ENCODE results near the gene TTC21A.

TTC21A gene

GRCh38 chr3:39127269-39127907 lies 19.9 kb downstream of the TTC21A start:
- Histone ChIP-seq H3K4me2 (ENCODE audit: insufficient read depth, low read length, poor library complexity, severe bottlenecking) (no peak overlapping the region), H2BK15ac (ENCODE audit: low read length) (no peak overlapping the region), H3K4ac (ENCODE audit: low read length) (no peak overlapping the region), H3K9ac (ENCODE audit: low read depth, low read length, poor library complexity) (no peak overlapping the region), H3K14ac (ENCODE audit: low read length) (no peak overlapping the region), H3K23ac (ENCODE audit: low read depth, low read length, poor library complexity) (no peak overlapping the region), H3K4me3 (ENCODE audit: low read length in 2 of 2) (no peak overlapping the region), H2BK12ac (ENCODE audit: low read length) (no peak overlapping the region), H2BK120ac (ENCODE audit: low read depth, low read length) (no peak overlapping the region), H3K36me3 (replicated peaks in 1 of 2; ENCODE audit: control insufficient read depth in 2 of 2, insufficient read depth in 2 of 2, low read length in 2 of 2) (no peaks in the 10 kb centered on the region), H2BK5ac (ENCODE audit: low read length) (no peak overlapping the region), H4K8ac (ENCODE audit: low read depth, low read length) (no peak overlapping the region), H2AK5ac (ENCODE audit: low read depth, low read length) (no peak overlapping the region), H4K91ac (ENCODE audit: low read depth, low read length, poor library complexity) (no peak overlapping the region), H3K9me3 (replicated peaks in 1 of 2; ENCODE audit: control insufficient read depth in 2 of 2, insufficient read depth in 1 of 2, low read depth in 1 of 2, low read length in 2 of 2) (no peaks in the 10 kb centered on the region), H2AFZ (ENCODE audit: low read length) (no peak overlapping the region), H3K4me1 (ENCODE audit: control insufficient read depth in 2 of 2, insufficient read depth in 1 of 2, low read depth in 1 of 2, low read length in 2 of 2) (peaks cover 0 to 1% of the 10 kb centered on the region in 2 donors), H3K18ac (ENCODE audit: low read length) (peak overlapping the region; percentile 9), H3K27me3 (ENCODE audit: control insufficient read depth in 3 of 3, insufficient read depth in 3 of 3, low read depth in 1 of 3, low read length in 3 of 3) (no peaks in the 10 kb centered on the region), H3K27ac (replicated peaks; ENCODE audit: low read length) (no peak overlapping the region), H3K79me1 (ENCODE audit: low read depth, low read length) (no peaks in the 10 kb centered on the region)
- DNase-seq (ENCODE audit: low spot score): no peak
- no CpG with 5 or more reads among the region's 7 CpGs for WGBS, 2 donors (ENCODE audit: extremely low coverage in 2 of 2, insufficient read length in 2 of 2, insufficient replicate concordance in 1 of 2)

- Histone ChIP-seq H3K36me3 (replicated peaks in 1 of 2; ENCODE audit: control insufficient read depth in 2 of 2, insufficient read depth in 2 of 2, low read length in 2 of 2) (no peaks in the 10 kb centered on the region), H2BK120ac (ENCODE audit: low read depth, low read length) (no peak overlapping the region), H3K27me3 (ENCODE audit: control insufficient read depth in 3 of 3, insufficient read depth in 3 of 3, low read depth in 1 of 3, low read length in 3 of 3) (no peaks in the 10 kb centered on the region), H3K4me1 (ENCODE audit: control insufficient read depth in 2 of 2, insufficient read depth in 1 of 2, low read depth in 1 of 2, low read length in 2 of 2) (peaks cover 0 to 1% of the 10 kb centered on the region in 2 donors), H3K9me3 (replicated peaks in 1 of 2; ENCODE audit: control insufficient read depth in 2 of 2, insufficient read depth in 1 of 2, low read depth in 1 of 2, low read length in 2 of 2) (no peaks in the 10 kb centered on the region), H2AK5ac (ENCODE audit: low read depth, low read length) (no peak overlapping the region), H2AFZ (ENCODE audit: low read length) (no peak overlapping the region), H3K4me2 (ENCODE audit: insufficient read depth, low read length, poor library complexity, severe bottlenecking) (no peak overlapping the region), H4K8ac (ENCODE audit: low read depth, low read length) (no peak overlapping the region), H2BK5ac (ENCODE audit: low read length) (no peak overlapping the region), H3K9ac (ENCODE audit: low read depth, low read length, poor library complexity) (no peak overlapping the region), H4K91ac (ENCODE audit: low read depth, low read length, poor library complexity) (no peak overlapping the region), H3K18ac (ENCODE audit: low read length) (no peak overlapping the region), H3K14ac (ENCODE audit: low read length) (no peak overlapping the region), H2BK15ac (ENCODE audit: low read length) (no peak overlapping the region), H3K4ac (ENCODE audit: low read length) (no peak overlapping the region), H3K23ac (ENCODE audit: low read depth, low read length, poor library complexity) (no peak overlapping the region), H3K4me3 (ENCODE audit: low read length in 2 of 2) (no peak overlapping the region), H3K79me1 (ENCODE audit: low read depth, low read length) (no peaks in the 10 kb centered on the region), H2BK12ac (ENCODE audit: low read length) (no peak overlapping the region), H3K27ac (replicated peaks; ENCODE audit: low read length) (no peak overlapping the region)
- WGBS, 2 donors (ENCODE audit: extremely low coverage in 2 of 2, insufficient read length in 2 of 2, insufficient replicate concordance in 1 of 2): no CpG with 5 or more reads among the region's 1 CpG
- DNase-seq (ENCODE audit: low spot score): no peak
Observed at GRCh38 chr3:39127908-39128304, 20.4 kb downstream of the TTC21A start.

GRCh38 chr3:39128951-39129350 lies 21.5 kb downstream of the TTC21A start:
- H4K8ac ChIP-seq (ENCODE audit: low read depth, low read length): no peak overlapping the region
- no peak overlapping the region for H3K18ac ChIP-seq (ENCODE audit: low read length)
- H3K23ac ChIP-seq (ENCODE audit: low read depth, low read length, poor library complexity): no peak overlapping the region
- no peak overlapping the region for H3K4ac ChIP-seq (ENCODE audit: low read length)
- no peak overlapping the region for H2AFZ ChIP-seq (ENCODE audit: low read length)
- no peak overlapping the region for H2BK15ac ChIP-seq (ENCODE audit: low read length)
- WGBS, 2 donors (ENCODE audit: extremely low coverage in 2 of 2, insufficient read length in 2 of 2, insufficient replicate concordance in 1 of 2): no CpG with 5 or more reads among the region's 7 CpGs
- H3K14ac ChIP-seq (ENCODE audit: low read length): no peak overlapping the region
- no peak overlapping the region for H2BK5ac ChIP-seq (ENCODE audit: low read length)
- H3K4me3 ChIP-seq (ENCODE audit: low read length in 2 of 2): no peak overlapping the region
- peaks cover 0 to 1% of the 10 kb centered on the region in 2 donors for H3K4me1 ChIP-seq (ENCODE audit: control insufficient read depth in 2 of 2, insufficient read depth in 1 of 2, low read depth in 1 of 2, low read length in 2 of 2)
- no peak overlapping the region for H2BK12ac ChIP-seq (ENCODE audit: low read length)
- no peak overlapping the region for H3K9ac ChIP-seq (ENCODE audit: low read depth, low read length, poor library complexity)
- H3K36me3 ChIP-seq (replicated peaks in 1 of 2; ENCODE audit: control insufficient read depth in 2 of 2, insufficient read depth in 2 of 2, low read length in 2 of 2): no peaks in the 10 kb centered on the region
- H3K27ac ChIP-seq (replicated peaks; ENCODE audit: low read length): no peak overlapping the region
- no peaks in the 10 kb centered on the region for H3K79me1 ChIP-seq (ENCODE audit: low read depth, low read length)
- no peaks in the 10 kb centered on the region for H3K27me3 ChIP-seq (ENCODE audit: control insufficient read depth in 3 of 3, insufficient read depth in 3 of 3, low read depth in 1 of 3, low read length in 3 of 3)
- DNase-seq (ENCODE audit: low spot score): no peak
- no peak overlapping the region for H4K91ac ChIP-seq (ENCODE audit: low read depth, low read length, poor library complexity)
- H2BK120ac ChIP-seq (ENCODE audit: low read depth, low read length): no peak overlapping the region
- no peaks in the 10 kb centered on the region for H3K9me3 ChIP-seq (replicated peaks in 1 of 2; ENCODE audit: control insufficient read depth in 2 of 2, insufficient read depth in 1 of 2, low read depth in 1 of 2, low read length in 2 of 2)
- no peak overlapping the region for H3K4me2 ChIP-seq (ENCODE audit: insufficient read depth, low read length, poor library complexity, severe bottlenecking)
- H2AK5ac ChIP-seq (ENCODE audit: low read depth, low read length): no peak overlapping the region

- no peak overlapping the region for H2BK120ac ChIP-seq (ENCODE audit: low read depth, low read length)
- H3K18ac ChIP-seq (ENCODE audit: low read length): no peak overlapping the region
- H2BK5ac ChIP-seq (ENCODE audit: low read length): no peak overlapping the region
- no peak overlapping the region for H4K8ac ChIP-seq (ENCODE audit: low read depth, low read length)
- no peak for DNase-seq (ENCODE audit: low spot score)
- H2BK12ac ChIP-seq (ENCODE audit: low read length): no peak overlapping the region
- WGBS, 2 donors (ENCODE audit: extremely low coverage in 2 of 2, insufficient read length in 2 of 2, insufficient replicate concordance in 1 of 2): no CpG with 5 or more reads among the region's 6 CpGs
- no peaks in the 10 kb centered on the region for H3K9me3 ChIP-seq (replicated peaks in 1 of 2; ENCODE audit: control insufficient read depth in 2 of 2, insufficient read depth in 1 of 2, low read depth in 1 of 2, low read length in 2 of 2)
- H3K9ac ChIP-seq (ENCODE audit: low read depth, low read length, poor library complexity): no peak overlapping the region
- no peak overlapping the region for H2AK5ac ChIP-seq (ENCODE audit: low read depth, low read length)
- no peaks in the 10 kb centered on the region for H3K36me3 ChIP-seq (replicated peaks in 1 of 2; ENCODE audit: control insufficient read depth in 2 of 2, insufficient read depth in 2 of 2, low read length in 2 of 2)
- H4K91ac ChIP-seq (ENCODE audit: low read depth, low read length, poor library complexity): no peak overlapping the region
- H3K27ac ChIP-seq (replicated peaks; ENCODE audit: low read length): no peak overlapping the region
- no peak overlapping the region for H3K4ac ChIP-seq (ENCODE audit: low read length)
- peak overlapping the region; percentile 26 for H3K14ac ChIP-seq (ENCODE audit: low read length)
- no peaks in the 10 kb centered on the region for H3K79me1 ChIP-seq (ENCODE audit: low read depth, low read length)
- H2AFZ ChIP-seq (ENCODE audit: low read length): no peak overlapping the region
- no peak overlapping the region for H3K4me3 ChIP-seq (ENCODE audit: low read length in 2 of 2)
- H2BK15ac ChIP-seq (ENCODE audit: low read length): no peak overlapping the region
- H3K4me2 ChIP-seq (ENCODE audit: insufficient read depth, low read length, poor library complexity, severe bottlenecking): no peak overlapping the region
- H3K27me3 ChIP-seq (ENCODE audit: control insufficient read depth in 3 of 3, insufficient read depth in 3 of 3, low read depth in 1 of 3, low read length in 3 of 3): no peaks in the 10 kb centered on the region
- no peak overlapping the region for H3K23ac ChIP-seq (ENCODE audit: low read depth, low read length, poor library complexity)
- peaks cover 0 to 1% of the 10 kb centered on the region in 2 donors for H3K4me1 ChIP-seq (ENCODE audit: control insufficient read depth in 2 of 2, insufficient read depth in 1 of 2, low read depth in 1 of 2, low read length in 2 of 2)
Observed at GRCh38 chr3:39130026-39130425, 22.5 kb downstream of the TTC21A start.
